Prostate gland (tissue), 2 donors: Measurements from ENCODE around the gene RBM45. TPM values are rescaled to one million over a fixed set of nuclear protein-coding genes. Genes with fewer than 3 reads are reported as not detected.

Source experiments
- DNase-seq: peaks from one replicate; pipeline ENCODE4 v3.0.0-alpha.2; 2019; ENCODE audit warnings: low spot score
- H3K27ac ChIP-seq, 2 donors: fragments of 200-600 bp; sonication (generic); 2 replicates each; pipeline ENCODE4 v1.5.1; 2017 to 2019
- H3K27me3 ChIP-seq: fragments of 200-600 bp; sonication (generic); replicated peaks from 2 replicates; pipeline ENCODE4 v1.5.1; 2019; ENCODE audit not compliant: insufficient read depth
- H3K36me3 ChIP-seq, 2 donors: fragments of 200-600 bp; sonication (generic); 1 replicate in 1 of 2; 2 replicates in 1 of 2; pipeline versions ENCODE4 v1.5.1 to v1.8.1; 2017 to 2019
- H3K4me1 ChIP-seq: fragments of 200-600 bp; sonication (generic); replicated peaks from 2 replicates; pipeline ENCODE4 v1.5.1; 2019
- H3K4me3 ChIP-seq, 2 donors: fragments of 200-600 bp; sonication (generic); 2 replicates each; pipeline ENCODE4 v1.5.1; 2017 to 2019
- H3K9me3 ChIP-seq: fragments of 200-600 bp; sonication (generic); 2 replicates; pipeline ENCODE4 v1.5.1; 2017
- CTCF ChIP-seq, 4 experiments: fragments of 200-600 bp in 2 of 4; fragments of 450-650 bp in 2 of 4; sonication (generic) in 2 of 4; IDR thresholded peaks; 1 replicate in 3 of 4; 2 replicates in 1 of 4; pipeline ENCODE4 v1.5.1; 2016 to 2019; ENCODE audit warnings: antibody characterized with exemption in 4 of 4, mild to moderate bottlenecking in 2 of 4, moderate library complexity in 2 of 4
- POLR2A ChIP-seq: fragments of 450-650 bp; IDR thresholded peaks from one replicate; pipeline ENCODE4 v1.6.1; 2016; ENCODE audit warnings: antibody characterized with exemption, mild to moderate bottlenecking
- POLR2AphosphoS5 ChIP-seq: sonication (generic); formaldehyde crosslinking; IDR thresholded peaks from one replicate; pipeline ENCODE4 v1.6.1; 2017; ENCODE audit warnings: antibody characterized with exemption
- WGBS: methylation state at CpG from one replicate; pipeline ENCODE4 v1.1.5; 2018; 5-methylcytosine and 5-hydroxymethylcytosine counted together
- intact Hi-C: fragments of 100-400 bp; cut with DNase I; formaldehyde crosslinking; loops from one replicate; pipeline ENCODE4 v1.14.2; 2022
- total RNA-seq, 2 donors: library from RNA; depleted of rRNA; stranded (reverse); fragments of >200 nt; gene quantifications; one replicate each; pipeline ENCODE4 v1.1.0, GENCODE V29; 2016

RBM45 gene
- total RNA-seq, 2 donors from 2014 or later: 9.7 to 19.0 TPM

- H3K27ac ChIP-seq: no peak overlapping the region
- no peak overlapping the region for H3K4me3 ChIP-seq
- intact Hi-C loops: no loop called here
- H3K36me3 ChIP-seq: no peaks in the 10 kb centered on the region
- H3K4me1 ChIP-seq: no peaks in the 10 kb centered on the region
- DNase-seq: no peak
- H3K27me3 ChIP-seq: no peaks in the 10 kb centered on the region
- H3K9me3 ChIP-seq: no peaks in the 10 kb centered on the region
- TF ChIP-seq CTCF (IDR thresholded peaks at IDR 0.05): no peak
- no peak for TF ChIP-seq POLR2AphosphoS5
- 97% methylated on average over 1 of the region's 1 CpG for WGBS
Observed at GRCh38 chr2:178160601-178161000, 48.4 kb downstream of the RBM45 start.

DNA sequence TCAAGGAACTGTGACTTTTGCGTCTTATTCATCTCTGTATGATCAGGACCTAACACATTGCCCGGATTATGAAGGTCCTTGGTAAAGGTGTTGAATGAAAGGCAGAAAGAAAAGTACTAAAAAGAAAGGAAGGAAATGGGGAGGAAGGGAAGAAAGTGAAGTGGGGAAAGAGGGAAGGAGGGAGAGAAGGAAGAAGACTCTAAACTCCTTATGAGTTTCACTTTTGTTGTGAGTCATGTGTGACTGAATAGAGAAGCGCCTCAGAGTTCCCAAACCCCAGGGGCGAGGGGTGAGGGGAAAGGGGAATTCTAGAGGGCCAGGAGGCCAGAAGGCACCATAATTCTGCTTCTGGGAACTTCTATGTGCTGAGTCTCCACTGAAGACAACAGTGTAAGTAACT lies 51.2 kb downstream of the RBM45 start:
- H3K4me3 ChIP-seq: no peak overlapping the region
- no peaks in the 10 kb centered on the region for H3K4me1 ChIP-seq
- 71% methylated on average over 4 of the region's 4 CpGs for WGBS
- no peaks in the 10 kb centered on the region for H3K27me3 ChIP-seq
- no peak overlapping the region for H3K27ac ChIP-seq
- no peaks in the 10 kb centered on the region for H3K9me3 ChIP-seq
- intact Hi-C loops: no loop called here
- no peaks in the 10 kb centered on the region for H3K36me3 ChIP-seq
- no peak for TF ChIP-seq POLR2A
- no peak for TF ChIP-seq CTCF (IDR thresholded peaks at IDR 0.05)
- no peak for TF ChIP-seq POLR2AphosphoS5
- no peak for DNase-seq

DNA sequence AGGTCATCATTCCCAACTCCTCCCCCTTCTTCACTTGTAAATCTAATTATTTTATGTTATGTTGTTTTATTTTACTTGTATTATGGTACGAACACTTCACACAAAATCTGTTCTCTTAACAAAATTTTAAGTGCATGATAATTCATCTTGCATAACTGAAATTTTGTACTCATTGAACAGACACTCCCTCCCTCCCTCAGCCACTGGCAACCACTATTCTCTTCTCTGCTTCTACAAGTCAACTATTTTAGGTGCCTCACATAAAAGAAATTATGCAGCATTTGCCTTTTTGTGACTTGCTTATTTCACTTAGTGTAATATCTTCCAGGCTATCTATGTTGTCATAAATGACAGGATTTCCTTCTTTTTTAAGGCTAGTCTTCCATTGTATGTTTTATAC lies 51.7 kb downstream of the RBM45 start:
- H3K4me3 ChIP-seq: no peak overlapping the region
- DNase-seq: no peak
- TF ChIP-seq POLR2A: no peak
- no peak for TF ChIP-seq POLR2AphosphoS5
- TF ChIP-seq CTCF (IDR thresholded peaks at IDR 0.05): no peak
- intact Hi-C loops: no loop called here
- 98% methylated on average over 1 of the region's 1 CpG for WGBS
- H3K36me3 ChIP-seq: no peaks in the 10 kb centered on the region
- H3K4me1 ChIP-seq: no peaks in the 10 kb centered on the region
- H3K9me3 ChIP-seq: no peaks in the 10 kb centered on the region
- no peak overlapping the region for H3K27ac ChIP-seq
- no peaks in the 10 kb centered on the region for H3K27me3 ChIP-seq

GRCh38 chr2:178173657-178174056 lies 61.4 kb downstream of the RBM45 start:
- no peaks in the 10 kb centered on the region for H3K36me3 ChIP-seq
- TF ChIP-seq CTCF (IDR thresholded peaks at IDR 0.05): no peak
- TF ChIP-seq POLR2AphosphoS5: no peak
- H3K9me3 ChIP-seq: no peaks in the 10 kb centered on the region
- no peaks in the 10 kb centered on the region for H3K27me3 ChIP-seq
- DNase-seq: no peak
- WGBS: 100% methylated on average over 1 of the region's 1 CpG
- H3K4me3 ChIP-seq: no peak overlapping the region
- H3K27ac ChIP-seq: no peak overlapping the region
- intact Hi-C loops: no loop called here
- H3K4me1 ChIP-seq: no peaks in the 10 kb centered on the region

DNA sequence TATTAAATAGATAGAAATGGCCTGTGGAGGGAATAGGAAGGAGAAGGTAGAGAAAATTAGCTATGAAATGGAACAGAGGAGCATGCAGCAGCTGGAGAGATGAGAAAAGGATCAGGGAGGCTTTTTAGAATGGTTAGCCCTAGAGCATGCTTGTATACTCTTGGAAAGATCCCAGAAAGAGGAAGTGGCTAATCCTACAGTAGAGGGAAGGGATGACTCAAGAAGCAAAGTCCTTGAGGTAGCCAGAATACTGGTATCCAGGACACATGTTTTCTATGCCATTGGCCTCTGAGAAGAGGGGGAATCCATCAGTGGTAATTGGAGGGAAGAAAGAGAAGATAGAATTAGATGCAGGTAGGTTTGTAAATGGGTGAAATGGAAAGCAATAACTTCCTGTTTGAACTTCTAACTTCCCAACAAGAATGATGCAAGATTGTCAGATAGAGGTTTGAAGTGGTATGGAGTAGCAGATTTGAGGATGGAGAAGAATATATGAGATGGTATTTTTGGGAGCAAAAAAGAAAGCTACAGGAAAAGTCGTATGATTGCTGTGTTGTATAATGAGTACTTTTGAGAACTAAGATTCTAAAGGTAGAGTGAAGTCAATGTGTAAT lies 64.9 kb downstream of the RBM45 start:
- intact Hi-C loops: no loop called here
- Histone ChIP-seq H3K27me3 (no peaks in the 10 kb centered on the region), H3K27ac (no peak overlapping the region), H3K4me1 (no peaks in the 10 kb centered on the region), H3K4me3 (no peak overlapping the region), H3K9me3 (no peaks in the 10 kb centered on the region), H3K36me3 (no peaks in the 10 kb centered on the region)
- WGBS: 84% methylated on average over 1 of the region's 1 CpG
- no peak for TF ChIP-seq POLR2A
- no peak for TF ChIP-seq CTCF (IDR thresholded peaks at IDR 0.05)
- no peak for TF ChIP-seq POLR2AphosphoS5
- no peak for DNase-seq
